Heart right ventricle (tissue), 16 donors: ENCODE measurements around the gene MORF4L1. TPM values are rescaled to one million over a fixed set of nuclear protein-coding genes. Genes with fewer than 3 reads are reported as not detected.

Source experiments
- ATAC-seq, 8 donors: fragments of 200-7000 bp; cut with Tn5 transposase; one replicate each; pipeline ENCODE4 v1.9.1; 2020; ENCODE audit warnings: mild to moderate bottlenecking in 8 of 8, moderate library complexity in 8 of 8, moderate number of reproducible peaks in 1 of 8
- DNase-seq, 2 donors: peaks; one replicate each; pipeline ENCODE4 v3.0.0-alpha.2; 2020
- H3K27ac ChIP-seq, 10 donors: fragments of 200-600 bp; sonication (generic) in 2 of 10; one replicate each; pipeline versions ENCODE4 v1.5.0 to v1.8.0; 2020 to 2022; ENCODE audit warnings: mild to moderate bottlenecking in 3 of 10
- H3K27me3 ChIP-seq, 7 donors: fragments of 200-600 bp; one replicate each; pipeline ENCODE4 v1.8.0; 2021 to 2022; ENCODE audit warnings: mild to moderate bottlenecking in 2 of 7
- H3K36me3 ChIP-seq, 9 donors: fragments of 200-600 bp; sonication (generic) in 1 of 9; one replicate each; pipeline versions ENCODE4 v1.5.0 to v1.8.0; 2020 to 2022; ENCODE audit warnings: mild to moderate bottlenecking in 2 of 9
- H3K4me1 ChIP-seq, 9 donors: fragments of 200-600 bp; sonication (generic) in 1 of 9; one replicate each; pipeline versions ENCODE4 v1.5.0 to v1.8.0; 2020 to 2022; ENCODE audit warnings: mild to moderate bottlenecking in 4 of 9
- H3K4me3 ChIP-seq, 10 donors: fragments of 200-600 bp; sonication (generic) in 2 of 10; one replicate each; pipeline versions ENCODE4 v1.5.0 to v1.8.0; 2020 to 2022; ENCODE audit warnings: mild to moderate bottlenecking in 7 of 10, moderate library complexity in 2 of 10
- H3K9me3 ChIP-seq, 11 donors: fragments of 200-600 bp in 10 of 11; sonication (generic) in 2 of 11; one replicate each; pipeline versions ENCODE4 v1.5.0 to v1.8.0; 2013 to 2022; ENCODE audit warnings: mild to moderate bottlenecking in 2 of 11, control low read depth in 1 of 11, moderate library complexity in 1 of 11
- CTCF ChIP-seq, 9 donors: fragments of 200-600 bp; sonication (generic) in 2 of 9; IDR thresholded peaks; one replicate each; pipeline versions ENCODE4 v1.5.0 to v1.8.0; 2021 to 2022; ENCODE audit warnings: antibody characterized with exemption in 9 of 9, mild to moderate bottlenecking in 5 of 9, moderate library complexity in 1 of 9
- WGBS, 2 donors: extraction: QIAGEN DNeasy Blood & Tissue Kit; methylation state at CpG; one replicate each; pipeline ENCODE4 v1.1.7; 2013; ENCODE audit warnings: inconsistent platforms in 1 of 2; 5-methylcytosine and 5-hydroxymethylcytosine counted together
- intact Hi-C, 10 donors: fragments of 100-400 bp; cut with DNase I; formaldehyde crosslinking; loops; one replicate each; pipeline versions ENCODE4 v1.11.1 to v1.14.2; 2022
- polyA plus RNA-seq, 2 donors: library from polyadenylated mRNA; stranded (reverse); fragments of 200-250 nt; gene quantifications; one replicate each; pipeline ENCODE4 v1.2.3, GENCODE V29; 2013
- total RNA-seq, 10 donors: library from RNA; stranded (reverse); fragmentation: NEBNext Ultra II Directional in 3 of 10; extraction: Animal tissue kit (Norgen Biotek cat#: 25700) in 3 of 10; gene quantifications; one replicate each; pipeline versions ENCODE4 v1.2.1 to v1.2.4, GENCODE V29; 2021 to 2023
- donor health status: Arrhythmogenic right ventricular cardiomyopathy.
- donor health status: ischemic (EF 13 %, LVEDD 7.1; RV severe dilation, severe dysfunction).
- donor health status: healthy with polysubstance abuse.
- donor health status: DM: no; HTN: yes; CAD: no.
- donor health status: DM: no; HTN: no; CAD: no.
- donor health status: ischemic (EF 25% LVEDD 6.9; RV normal size, moderate dysfunction).
- donor health status: ischemic (EF 25% LVEDD 5.7; RV mildly dilated, moderate dysfunction).
- donor health status: healthy.
- donor health status: DM: yes; HTN: yes; CAD: no.
- donor health status: Ischemic cardiomyopathy.
- donor health status: ischemic (EF 35%, LVEDD 5.7; RV mildly dilated, moderate dysfunction).
- donor health status: nonischemic (EF 11% LVEDD 7.7; RV severe dilation, severe dysfunction).
- donor health status: DM: yes; HTN: yes; CAD: no.
- donor health status: PGD.
- donor health status: ischemic (EF 29% LVEDD 5.4; RV normal size, mild dysfunction).
- donor health status: nonischemic (EF 23%, LVEDD 6.1; RV moderate dilation, normal function).

Gene MORF4L1
- total and polyA plus RNA-seq, 12 donors: 119 to 399 (median 361) TPM

DNA sequence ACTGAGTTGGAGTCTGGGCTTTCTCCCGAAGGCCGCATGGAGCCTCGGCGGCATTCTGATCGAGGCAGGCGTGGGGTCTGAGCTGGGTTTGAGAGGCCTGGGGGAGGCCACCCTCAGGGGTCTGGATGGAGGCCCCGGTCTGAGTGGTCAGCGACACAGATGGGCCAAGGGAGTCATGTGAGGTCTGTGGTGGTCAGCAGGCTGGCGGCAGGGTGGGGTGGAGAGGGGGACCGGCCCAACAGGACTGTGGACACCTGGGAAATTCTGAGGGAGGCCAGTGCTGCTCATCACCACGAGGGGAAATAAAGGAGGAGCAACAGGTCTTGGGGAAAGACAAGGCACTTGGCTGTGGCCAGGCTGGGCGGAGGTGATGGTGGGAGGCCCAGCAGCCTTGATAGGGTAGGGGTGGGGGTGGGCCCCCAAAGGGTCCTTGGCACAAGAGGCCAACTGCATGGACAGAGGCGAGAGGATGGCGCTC, 56.0 kb downstream of the MORF4L1 start:
- Histone ChIP-seq H3K4me1 (peaks cover under 1 to 32% (median 13%) of the 10 kb centered on the region in 9 donors), H3K9me3 (no peaks in the 10 kb centered on the region), H3K4me3 (no peak overlapping the region), H3K27me3 (no peaks in the 10 kb centered on the region), H3K36me3 (peaks cover 0 to 89% (median 20%) of the 10 kb centered on the region in 9 donors), H3K27ac (no peak overlapping the region)
- no peak for TF ChIP-seq CTCF (IDR thresholded peaks at IDR 0.05)
- intact Hi-C loops: no loop called here
- 93 to 94% methylated on average over 14 of the region's 14 CpGs for WGBS, 2 donors
- DNase-seq: no peak
- no peak for ATAC-seq

GRCh38 chr15:78929536-78930264, 57.0 kb downstream of the MORF4L1 start:
- ATAC-seq (no peak), DNase-seq (no peak)
- no peak for TF ChIP-seq CTCF (IDR thresholded peaks at IDR 0.05)
- H3K4me1 ChIP-seq: peaks cover 3 to 41% (median 23%) of the 10 kb centered on the region in 9 donors
- intact Hi-C loops: no loop called here
- WGBS, 2 donors: 94% methylated on average over 14 to 16 of the region's 16 CpGs
- H3K4me3 ChIP-seq: no peak overlapping the region
- H3K36me3 ChIP-seq: peaks cover 0 to 89% (median 18%) of the 10 kb centered on the region in 9 donors
- H3K27ac ChIP-seq: no peak overlapping the region
- no peaks in the 10 kb centered on the region for H3K27me3 ChIP-seq
- H3K9me3 ChIP-seq: no peaks in the 10 kb centered on the region

- WGBS, 2 donors: 74 to 81% methylated on average over 11 of the region's 11 CpGs
These were observed 58.1 kb downstream of the MORF4L1 start for GRCh38 chr15:78930577-78931388.

More at GRCh38 chr15:78930577-78931388, 58.1 kb downstream of the MORF4L1 start:
- Histone ChIP-seq H3K27me3 (no peaks in the 10 kb centered on the region), H3K36me3 (peaks cover 0 to 89% (median 12%) of the 10 kb centered on the region in 9 donors), H3K4me1 (peaks cover 3 to 51% (median 30%) of the 10 kb centered on the region in 9 donors), H3K4me3 (no peak overlapping the region), H3K27ac (peak overlapping the region in 2 of 10 donors; percentile 4 to 30), H3K9me3 (no peaks in the 10 kb centered on the region)
- intact Hi-C loops: no loop called here
- ATAC-seq (peak in 5 of 8 donors; percentile 24 to 58 (median 50)), DNase-seq (no peak)
- TF ChIP-seq CTCF (IDR thresholded peaks at IDR 0.05): no peak
